Body of pancreas (tissue), 4 donors: ENCODE data around the gene CCDC136. TPM values are rescaled to one million over a fixed set of nuclear protein-coding genes. Genes with fewer than 3 reads are reported as not detected.

Experiments
- ATAC-seq: fragments of 150-250 bp; one replicate; pipeline ENCODE4 v1.9.1; 2016
- DNase-seq, 4 donors: peaks; one replicate each; pipeline ENCODE4 v3.0.0-alpha.2; 2019
- H3K27ac ChIP-seq, 4 donors: fragments of 200-600 bp; sonication (generic); 1 replicate in 3 of 4; 2 replicates in 1 of 4; pipeline versions ENCODE4 v1.5.1 to v1.6.1; 2016 to 2019; ENCODE audit warnings: mild to moderate bottlenecking in 1 of 4, mixed read lengths in 1 of 4, moderate library complexity in 1 of 4
- H3K27me3 ChIP-seq, 2 donors: fragments of 200-600 bp; sonication (generic); one replicate each; pipeline ENCODE4 v1.6.0; 2016; ENCODE audit warnings: mild to moderate bottlenecking in 1 of 2
- H3K36me3 ChIP-seq, 2 donors: fragments of 200-600 bp; sonication (generic); replicated peaks in 1 of 2; 2 replicates each; pipeline ENCODE4 v1.5.1; 2016; ENCODE audit warnings: low read depth in 2 of 2; ENCODE audit not compliant: insufficient read depth in 1 of 2
- H3K4me1 ChIP-seq: fragments of 200-600 bp; sonication (generic); one replicate; pipeline ENCODE4 v1.6.0; 2016
- H3K4me3 ChIP-seq, 2 donors: fragments of 200-600 bp; sonication (generic); 1 replicate in 1 of 2; 2 replicates in 1 of 2; pipeline ENCODE4 v1.5.1; 2016 to 2019
- H3K9me3 ChIP-seq, 3 donors: fragments of 200-600 bp; sonication (generic); 1 replicate in 2 of 3; 2 replicates in 1 of 3; pipeline ENCODE4 v1.5.1; 2016
- CTCF ChIP-seq, 7 experiments: fragments of 450-650 bp in 4 of 7; fragments of 200-600 bp in 3 of 7; sonication (generic) in 3 of 7; IDR thresholded peaks; one replicate each; pipeline ENCODE4 v1.5.1; 2016 to 2019; ENCODE audit warnings: antibody characterized with exemption in 7 of 7
- POLR2A ChIP-seq, 3 donors: fragments of 450-650 bp; IDR thresholded peaks; one replicate each; pipeline ENCODE4 v1.6.1; 2016; ENCODE audit warnings: antibody characterized with exemption in 3 of 3, mild to moderate bottlenecking in 2 of 3
- WGBS, 2 donors: methylation state at CpG; one replicate each; pipeline ENCODE4 v1.1.5; 2017; 5-methylcytosine and 5-hydroxymethylcytosine counted together
- intact Hi-C: fragments of 100-400 bp; cut with DNase I; formaldehyde crosslinking; loops from one replicate; pipeline ENCODE4 v1.15.1; 2023
- total RNA-seq, 2 donors: library from RNA; depleted of rRNA; stranded (reverse); fragments of >200 nt; gene quantifications; one replicate each; pipeline ENCODE4 v1.1.0, GENCODE V29; 2016

Gene CCDC136
- total RNA-seq, 2 donors from 2014 or later: 0.99 to 3.6 TPM

GRCh38 chr7:128781851-128782250 lies 9.9 kb upstream of the CCDC136 start:
- no peak for ATAC-seq
- 74 to 81% methylated on average over 3 of the region's 3 CpGs for WGBS, 2 donors
- no peak overlapping the region for H3K4me3 ChIP-seq
- H3K27ac ChIP-seq: no peak overlapping the region
- no peaks in the 10 kb centered on the region for H3K4me1 ChIP-seq
- H3K36me3 ChIP-seq: no peaks in the 10 kb centered on the region
- intact Hi-C loops: no loop called here
- H3K9me3 ChIP-seq: no peaks in the 10 kb centered on the region
- no peak for TF ChIP-seq CTCF (IDR thresholded peaks at IDR 0.05)
- no peak for TF ChIP-seq POLR2A (IDR thresholded peaks at IDR 0.05)
- no peak for DNase-seq
- no peaks in the 10 kb centered on the region for H3K27me3 ChIP-seq

- DNase-seq (peak in 3 of 4 donors; percentile 41 to 44 (median 43)), ATAC-seq (no peak)
- WGBS, 2 donors: 54 to 57% methylated on average over 14 to 15 of the region's 15 CpGs
- H3K9me3 ChIP-seq: no peaks in the 10 kb centered on the region
- no peaks in the 10 kb centered on the region for H3K36me3 ChIP-seq
- H3K4me3 ChIP-seq: no peak overlapping the region
- no peaks in the 10 kb centered on the region for H3K27me3 ChIP-seq
- no peak overlapping the region for H3K27ac ChIP-seq
- TF ChIP-seq POLR2A (IDR thresholded peaks at IDR 0.05): no peak
- TF ChIP-seq CTCF (IDR thresholded peaks at IDR 0.05): no peak
- H3K4me1 ChIP-seq: no peaks in the 10 kb centered on the region
- intact Hi-C loops: no loop called here
Measured at GRCh38 chr7:128783143-128783861, 8.5 kb upstream of the CCDC136 start.

GRCh38 chr7:128785738-128786137 lies 6.0 kb upstream of the CCDC136 start:
- peaks cover 6% of the 10 kb centered on the region for H3K4me1 ChIP-seq
- no peaks in the 10 kb centered on the region for H3K27me3 ChIP-seq
- H3K27ac ChIP-seq: no peak overlapping the region
- intact Hi-C loops: no loop called here
- 80 to 83% methylated on average over 3 of the region's 3 CpGs for WGBS, 2 donors
- H3K9me3 ChIP-seq: no peaks in the 10 kb centered on the region
- H3K36me3 ChIP-seq: no peaks in the 10 kb centered on the region
- ATAC-seq: no peak
- TF ChIP-seq POLR2A (IDR thresholded peaks at IDR 0.05) (no peak), CTCF (IDR thresholded peaks at IDR 0.05) (no peak)
- no peak for DNase-seq
- H3K4me3 ChIP-seq: no peak overlapping the region

GRCh38 chr7:128788446-128789412 lies 3.0 kb upstream of the CCDC136 start:
- intact Hi-C loops: no loop called here
- Histone ChIP-seq H3K9me3 (no peaks in the 10 kb centered on the region), H3K27ac (no peak overlapping the region), H3K27me3 (no peaks in the 10 kb centered on the region), H3K4me3 (no peak overlapping the region), H3K36me3 (no peaks in the 10 kb centered on the region), H3K4me1 (peaks cover 15% of the 10 kb centered on the region)
- ATAC-seq: no peak
- no peak for TF ChIP-seq POLR2A (IDR thresholded peaks at IDR 0.05)
- no peak for TF ChIP-seq CTCF (IDR thresholded peaks at IDR 0.05)
- DNase-seq: no peak
- WGBS, 2 donors: 54 to 61% methylated on average over 6 to 9 of the region's 9 CpGs
